Measurements from ENCODE around the gene PTPRC.

Gene PTPRC

GRCh38 chr1:198772626-198773025 is 133.8 kb downstream of the PTPRC start:
- DNase-seq: no peak

GRCh38 chr1:198773030-198773429 is 134.2 kb downstream of the PTPRC start:
- no peak for DNase-seq

GRCh38 chr1:198773523-198773922 is 134.7 kb downstream of the PTPRC start:
- no peak for DNase-seq

DNA sequence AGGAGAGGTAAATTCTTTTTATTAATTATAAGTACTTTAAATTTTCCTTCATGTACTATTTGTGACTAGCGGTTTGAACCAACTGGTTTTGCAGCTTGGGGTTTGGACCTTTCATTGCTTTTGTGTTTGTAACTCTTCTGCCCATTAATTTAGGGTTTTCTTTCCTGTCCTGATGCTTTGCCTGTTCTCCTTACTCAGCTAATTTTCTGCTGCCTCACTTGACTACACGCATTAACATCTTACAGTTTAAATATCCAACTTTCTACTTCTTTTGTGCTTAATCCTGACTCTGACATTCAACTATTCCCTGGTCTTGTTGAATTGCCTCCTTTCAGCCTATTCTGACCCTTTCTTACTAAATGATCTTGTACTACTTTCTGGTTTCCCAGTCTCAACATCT is 135.6 kb downstream of the PTPRC start:
- no peak for DNase-seq

GRCh38 chr1:198775606-198776005 is 136.8 kb downstream of the PTPRC start:
- no peak for DNase-seq

GRCh38 chr1:198776602-198777029 is 137.8 kb downstream of the PTPRC start:
- DNase-seq: no peak

GRCh38 chr1:198778049-198778448 is 139.2 kb downstream of the PTPRC start:
- no peak for DNase-seq

DNA sequence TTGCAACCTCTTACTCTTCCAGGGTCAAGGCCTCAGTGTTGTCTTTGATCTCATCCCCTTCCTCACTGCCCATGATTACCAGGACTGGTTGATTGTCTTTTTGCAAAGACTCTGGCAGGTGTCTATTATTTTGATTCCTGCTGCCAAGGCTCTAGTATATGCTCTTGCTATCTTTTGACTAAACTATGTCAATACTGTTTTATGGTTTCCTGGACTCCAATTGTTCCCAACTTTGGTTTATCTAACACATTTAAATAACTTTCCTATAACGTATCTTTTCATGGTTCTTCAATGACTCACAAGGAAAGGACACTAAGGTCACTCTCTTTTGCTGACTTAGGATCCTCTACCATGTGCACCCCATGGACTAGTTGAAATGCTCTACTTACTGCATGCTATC is 141.5 kb downstream of the PTPRC start:
- no peak for DNase-seq

GRCh38 chr1:198788561-198789064 is 149.8 kb downstream of the PTPRC start:
- no peak for DNase-seq

- no peak for DNase-seq
These were observed 154.9 kb downstream of the PTPRC start for GRCh38 chr1:198793714-198794113.

GRCh38 chr1:198794498-198794897 is 155.7 kb downstream of the PTPRC start:
- DNase-seq: no peak

GRCh38 chr1:198797656-198798055 is 158.8 kb downstream of the PTPRC start:
- no peak for DNase-seq

DNA sequence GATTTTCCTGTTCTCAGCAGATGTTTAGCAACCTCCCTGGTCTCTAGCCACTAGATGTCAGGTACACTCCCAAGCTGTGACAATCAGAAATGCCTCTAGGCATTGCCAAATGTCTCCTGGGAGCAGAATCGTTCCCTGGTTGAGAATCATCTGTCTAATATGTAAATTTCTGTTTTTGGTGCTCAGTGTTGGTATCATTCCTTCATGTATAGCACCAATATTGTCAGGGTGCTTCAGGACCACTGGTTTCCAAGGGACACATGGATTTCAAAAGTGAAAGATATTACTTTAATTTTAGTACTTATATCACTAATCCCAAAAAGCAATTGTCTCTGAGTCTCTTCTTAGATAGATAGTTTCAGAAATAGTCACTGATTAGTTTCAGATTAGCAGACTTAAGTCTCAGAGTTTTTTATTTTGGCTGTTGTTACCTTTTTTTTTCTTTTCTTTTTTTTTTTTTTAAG is 160.1 kb downstream of the PTPRC start:
- no peak for DNase-seq

DNA sequence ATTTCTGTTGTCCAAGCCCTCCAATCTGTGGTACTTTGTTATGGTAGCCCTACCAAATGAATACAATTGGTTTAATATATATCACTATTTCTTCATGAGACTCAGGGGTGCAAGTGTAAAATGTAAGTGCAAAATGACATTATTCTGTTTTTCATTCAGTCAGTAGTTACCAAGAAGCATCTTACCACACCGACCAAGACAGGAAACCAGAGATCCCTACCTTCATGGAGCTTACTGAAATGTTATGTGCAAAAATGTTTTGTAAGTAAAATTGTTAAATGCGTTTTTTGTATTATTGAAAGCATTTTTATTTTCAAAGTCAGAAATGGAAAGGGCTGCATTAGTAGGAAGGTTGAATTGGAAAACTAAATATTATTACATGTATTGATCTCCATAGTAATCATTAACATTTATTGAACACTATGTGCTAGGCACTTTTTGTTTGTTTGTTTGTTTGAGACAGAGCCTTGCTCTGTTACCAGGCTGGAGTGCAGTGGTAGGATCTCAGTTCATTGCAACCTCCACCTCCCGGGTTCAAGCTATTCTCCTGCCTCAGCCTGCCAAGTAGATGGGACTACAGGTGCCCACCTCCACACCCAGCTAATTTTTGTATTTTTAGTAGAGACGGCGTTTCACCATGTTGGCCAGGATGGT is 166.8 kb downstream of the PTPRC start:
- DNase-seq: no peak

- no peak for DNase-seq
These were observed 168.0 kb downstream of the PTPRC start for GRCh38 chr1:198806861-198807260.
